ENCODE measurements around the gene TFDP2.

The TFDP2 gene

GRCh38 chr3:141949972-141950371 lies 199.4 kb downstream of the TFDP2 start:
- no peaks in the 10 kb centered on the region for H3K4me1 ChIP-seq (ENCODE audit: low read length)
- no peak overlapping the region for H3K4me3 ChIP-seq (ENCODE audit: low read length)
- no peaks in the 10 kb centered on the region for H3K9me3 ChIP-seq (ENCODE audit: insufficient read depth, low read length)
- no peak overlapping the region for H2AFZ ChIP-seq (ENCODE audit: low read depth, low read length)
- H3K79me2 ChIP-seq (ENCODE audit: low read length): no peaks in the 10 kb centered on the region
- H3K9ac ChIP-seq (ENCODE audit: low read length): no peak overlapping the region
- no peak for TF ChIP-seq EZH2phosphoT487 (IDR thresholded peaks at IDR 0.05; ENCODE audit: low read depth)
- TF ChIP-seq CTCF (IDR thresholded peaks at IDR 0.05; ENCODE audit: low read depth, low read length): no peak
- H3K36me3 ChIP-seq (replicated peaks; ENCODE audit: low read depth, low read length): no peaks in the 10 kb centered on the region
- no peaks in the 10 kb centered on the region for H4K20me1 ChIP-seq (ENCODE audit: insufficient read depth, low read length)
- no peak overlapping the region for H3K27ac ChIP-seq (ENCODE audit: low read length)
- H3K27me3 ChIP-seq (ENCODE audit: low read depth, low read length): no peaks in the 10 kb centered on the region
- no peak overlapping the region for H3K4me2 ChIP-seq (ENCODE audit: low read length)

DNA sequence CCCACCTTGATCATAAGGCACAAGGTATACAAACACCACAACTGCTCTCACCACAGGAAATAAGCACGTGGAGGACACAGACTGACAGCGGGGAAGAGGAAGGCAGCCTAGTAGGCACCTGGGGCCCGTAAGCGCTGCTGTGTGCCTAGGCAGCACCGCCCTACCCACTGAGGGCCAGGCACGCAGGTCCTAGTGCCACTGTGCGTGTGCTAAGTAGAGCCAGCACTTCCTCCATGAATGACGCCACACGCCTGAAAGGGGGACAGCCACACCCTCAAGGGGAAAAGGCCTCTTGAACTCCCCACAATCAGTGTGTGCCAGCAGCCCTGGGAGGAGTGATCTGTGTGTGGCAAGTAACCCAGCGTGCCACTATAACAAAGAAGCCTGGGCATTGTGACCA lies 199.9 kb downstream of the TFDP2 start:
- H3K4me3 ChIP-seq (ENCODE audit: low read length): no peak overlapping the region
- H3K4me2 ChIP-seq (ENCODE audit: low read length): no peak overlapping the region
- TF ChIP-seq EZH2phosphoT487 (IDR thresholded peaks at IDR 0.05; ENCODE audit: low read depth) (no peak), CTCF (IDR thresholded peaks at IDR 0.05; ENCODE audit: low read depth, low read length) (no peak)
- no peaks in the 10 kb centered on the region for H3K36me3 ChIP-seq (replicated peaks; ENCODE audit: low read depth, low read length)
- no peaks in the 10 kb centered on the region for H3K9me3 ChIP-seq (ENCODE audit: insufficient read depth, low read length)
- no peak overlapping the region for H2AFZ ChIP-seq (ENCODE audit: low read depth, low read length)
- no peak overlapping the region for H3K27ac ChIP-seq (ENCODE audit: low read length)
- no peaks in the 10 kb centered on the region for H4K20me1 ChIP-seq (ENCODE audit: insufficient read depth, low read length)
- no peaks in the 10 kb centered on the region for H3K27me3 ChIP-seq (ENCODE audit: low read depth, low read length)
- no peaks in the 10 kb centered on the region for H3K79me2 ChIP-seq (ENCODE audit: low read length)
- H3K4me1 ChIP-seq (ENCODE audit: low read length): no peaks in the 10 kb centered on the region
- H3K9ac ChIP-seq (ENCODE audit: low read length): no peak overlapping the region

DNA sequence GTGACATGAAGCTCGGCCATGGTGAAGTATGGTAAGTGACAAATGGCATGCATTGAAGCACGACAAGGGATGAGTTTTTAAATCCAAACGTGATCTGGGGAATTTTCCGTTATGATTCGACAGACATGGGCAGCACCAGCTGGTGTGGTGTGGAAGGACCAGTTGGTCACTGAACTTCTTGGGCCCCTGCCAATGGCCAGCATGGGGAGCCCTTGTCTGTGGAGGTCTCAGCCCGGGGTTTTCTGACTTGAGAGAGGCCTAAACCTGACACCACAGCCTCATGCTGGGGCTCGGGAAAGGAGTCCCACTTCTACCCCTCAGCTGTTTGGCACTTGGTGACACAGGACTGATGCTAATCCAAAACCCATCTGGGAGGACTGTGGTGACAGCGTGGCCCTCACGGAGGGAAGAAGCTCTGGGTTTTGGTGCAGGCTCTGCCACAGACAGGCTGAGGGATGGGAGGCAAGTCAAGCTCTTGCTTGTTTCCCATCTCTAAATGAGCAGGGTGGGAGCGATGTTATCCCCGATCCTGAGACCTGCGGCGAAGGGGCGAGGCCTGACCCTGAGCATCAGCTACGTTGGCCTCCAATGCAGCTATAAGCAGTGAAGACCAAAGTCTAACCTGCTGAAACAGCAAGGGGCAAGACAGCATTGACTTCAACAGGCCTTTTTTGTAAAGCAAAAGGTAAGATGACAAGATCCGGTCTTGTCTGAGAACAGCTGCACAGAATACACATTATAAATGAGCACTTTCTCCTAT lies 203.4 kb downstream of the TFDP2 start:
- no peak overlapping the region for H3K27ac ChIP-seq (ENCODE audit: low read length)
- H2AFZ ChIP-seq (ENCODE audit: low read depth, low read length): no peak overlapping the region
- no peaks in the 10 kb centered on the region for H3K79me2 ChIP-seq (ENCODE audit: low read length)
- no peaks in the 10 kb centered on the region for H3K27me3 ChIP-seq (ENCODE audit: low read depth, low read length)
- no peaks in the 10 kb centered on the region for H4K20me1 ChIP-seq (ENCODE audit: insufficient read depth, low read length)
- H3K4me3 ChIP-seq (ENCODE audit: low read length): no peak overlapping the region
- no peak overlapping the region for H3K9ac ChIP-seq (ENCODE audit: low read length)
- no peak overlapping the region for H3K4me2 ChIP-seq (ENCODE audit: low read length)
- H3K4me1 ChIP-seq (ENCODE audit: low read length): no peaks in the 10 kb centered on the region
- H3K9me3 ChIP-seq (ENCODE audit: insufficient read depth, low read length): no peaks in the 10 kb centered on the region
- no peak for TF ChIP-seq EZH2phosphoT487 (IDR thresholded peaks at IDR 0.05; ENCODE audit: low read depth)
- no peaks in the 10 kb centered on the region for H3K36me3 ChIP-seq (replicated peaks; ENCODE audit: low read depth, low read length)

GRCh38 chr3:141942006-141942405 lies 207.3 kb downstream of the TFDP2 start:
- no peaks in the 10 kb centered on the region for H3K36me3 ChIP-seq (replicated peaks; ENCODE audit: low read depth, low read length)
- no peak overlapping the region for H2AFZ ChIP-seq (ENCODE audit: low read depth, low read length)
- H4K20me1 ChIP-seq (ENCODE audit: insufficient read depth, low read length): no peaks in the 10 kb centered on the region
- H3K9me3 ChIP-seq (ENCODE audit: insufficient read depth, low read length): no peaks in the 10 kb centered on the region
- no peaks in the 10 kb centered on the region for H3K79me2 ChIP-seq (ENCODE audit: low read length)
- TF ChIP-seq CTCF (IDR thresholded peaks at IDR 0.05; ENCODE audit: low read depth, low read length): no peak
- H3K4me1 ChIP-seq (ENCODE audit: low read length): no peaks in the 10 kb centered on the region
- no peaks in the 10 kb centered on the region for H3K27me3 ChIP-seq (ENCODE audit: low read depth, low read length)
- H3K4me2 ChIP-seq (ENCODE audit: low read length): no peak overlapping the region
- H3K27ac ChIP-seq (ENCODE audit: low read length): no peak overlapping the region
- no peak overlapping the region for H3K9ac ChIP-seq (ENCODE audit: low read length)
- no peak overlapping the region for H3K4me3 ChIP-seq (ENCODE audit: low read length)

All from OCI-LY3 (cell line).